Neural progenitor cell (in vitro differentiated cells): Measurements from ENCODE around the gene TMEM178B. TPM values are rescaled to one million over a fixed set of nuclear protein-coding genes. Genes with fewer than 3 reads are reported as not detected.

ENCODE experiments used
- DNase-seq: peaks from one replicate; pipeline ENCODE4 v3.0.0-alpha.2; 2016; ENCODE audit warnings: low spot score
- H2AFZ ChIP-seq: fragments of 200-600 bp; sonication (generic); replicated peaks from 2 replicates; pipeline ENCODE4 v1.6.1; 2016; ENCODE audit warnings: antibody characterized with exemption
- H3F3A ChIP-seq: fragments of 200-600 bp; sonication (generic); 2 replicates; pipeline ENCODE4 v1.6.1; 2016; ENCODE audit warnings: antibody characterized with exemption, low read depth
- H3K27ac ChIP-seq: fragments of 200-600 bp; sonication (generic); 2 replicates; pipeline ENCODE4 v1.5.1; 2016; ENCODE audit warnings: mild to moderate bottlenecking
- H3K27me3 ChIP-seq: fragments of 200-600 bp; sonication (generic); 2 replicates; pipeline ENCODE4 v1.6.1; 2016; ENCODE audit warnings: mild to moderate bottlenecking, moderate library complexity
- H3K36me3 ChIP-seq: fragments of 200-600 bp; sonication (generic); 2 replicates; pipeline ENCODE4 v1.5.1; 2016
- H3K4me1 ChIP-seq: fragments of 200-600 bp; sonication (generic); 2 replicates; pipeline ENCODE4 v1.6.1; 2016; ENCODE audit warnings: mixed run types
- H3K4me2 ChIP-seq: fragments of 200-600 bp; sonication (generic); 2 replicates; pipeline ENCODE4 v1.6.1; 2016
- H3K4me3 ChIP-seq: fragments of 200-600 bp; sonication (generic); 2 replicates; pipeline ENCODE4 v1.5.1; 2016
- H3K79me2 ChIP-seq: fragments of 200-600 bp; sonication (generic); 2 replicates; pipeline ENCODE4 v1.6.1; 2016; ENCODE audit warnings: low read depth
- H3K9ac ChIP-seq: fragments of 200-600 bp; sonication (generic); 2 replicates; pipeline ENCODE4 v1.6.1; 2016
- H3K9me3 ChIP-seq: fragments of 200-600 bp; sonication (generic); 2 replicates; pipeline ENCODE4 v1.5.1; 2016; ENCODE audit warnings: low read depth
- H4K20me1 ChIP-seq: fragments of 200-600 bp; sonication (generic); 2 replicates; pipeline ENCODE4 v1.6.1; 2016; ENCODE audit warnings: low read depth
- H3K27ac Mint-ChIP-seq: 3 replicates; pipeline ENCODE4 v1.8.0; 2021; ENCODE audit warnings: mixed read lengths
- H3K27me3 Mint-ChIP-seq: 2 replicates; pipeline ENCODE4 v1.8.0; 2022; ENCODE audit warnings: low read depth, mild to moderate bottlenecking, inconsistent platforms, moderate library complexity, mixed read lengths; ENCODE audit not compliant: insufficient read depth
- H3K36me3 Mint-ChIP-seq: 3 replicates; pipeline ENCODE4 v1.8.0; 2021; ENCODE audit warnings: mixed read lengths
- H3K4me1 Mint-ChIP-seq: 3 replicates; pipeline ENCODE4 v1.8.0; 2021; ENCODE audit warnings: mixed read lengths
- H3K4me3 Mint-ChIP-seq: 3 replicates; pipeline ENCODE4 v1.8.0; 2021; ENCODE audit warnings: mild to moderate bottlenecking, moderate library complexity, mixed read lengths
- H3K9me3 Mint-ChIP-seq: 3 replicates; pipeline ENCODE4 v1.8.0; 2020; ENCODE audit warnings: mixed read lengths
- EZH2 ChIP-seq: fragments of 200-600 bp; sonication (generic); IDR thresholded peaks from 2 replicates; pipeline ENCODE4 v1.6.1; 2017; ENCODE audit warnings: antibody characterized with exemption, mild to moderate bottlenecking, moderate library complexity
- EZH2phosphoT487 ChIP-seq: fragments of 200-600 bp; sonication (generic); IDR thresholded peaks from 2 replicates; pipeline ENCODE4 v1.6.1; 2017; ENCODE audit warnings: antibody characterized with exemption
- total RNA-seq: library from RNA; depleted of rRNA; stranded (reverse); fragments of >200 nt; gene quantifications from 2 replicates; pipeline ENCODE4 v1.2.3, GENCODE V29; 2015; ENCODE audit warnings: low replicate concordance
- TF ChIP-seq, protein P1 (sequence below): fragments of 200-600 bp; sonication (generic); IDR thresholded peaks from 2 replicates; pipeline ENCODE4 v1.5.1; 2017; ENCODE audit warnings: antibody characterized with exemption, mild to moderate bottlenecking

TMEM178B gene
- total RNA-seq, 1 donor from 2014 or later = 2.9 TPM

DNA sequence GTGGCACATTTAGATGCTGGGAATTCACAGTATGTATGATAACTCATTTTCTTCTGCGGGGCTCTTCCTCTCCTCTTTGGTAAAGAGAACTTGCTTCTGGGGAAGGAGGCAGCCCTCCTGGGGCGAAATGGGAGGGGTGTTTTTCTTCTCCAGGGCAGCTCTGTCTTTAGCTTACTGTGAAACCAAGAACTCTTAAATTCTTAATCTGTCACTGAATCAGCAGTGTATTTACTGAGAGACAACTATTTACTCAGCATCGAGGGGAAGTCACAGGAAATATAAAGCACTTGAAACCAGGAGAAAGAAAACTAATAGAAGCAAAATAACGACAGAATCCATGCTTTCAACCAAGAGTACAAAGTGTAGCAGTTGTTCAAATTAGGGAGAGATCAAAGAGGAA is 319.2 kb downstream of the TMEM178B start:
- Histone ChIP-seq H3F3A (no peaks in the 10 kb centered on the region), H3K4me3 (no peak overlapping the region), H3K79me2 (no peaks in the 10 kb centered on the region), H3K36me3 (no peaks in the 10 kb centered on the region), H3K27ac (no peak overlapping the region), H4K20me1 (no peaks in the 10 kb centered on the region), H3K27me3 (no peaks in the 10 kb centered on the region), H3K9ac (no peak overlapping the region), H2AFZ (no peak overlapping the region), H3K4me2 (no peak overlapping the region), H3K9me3 (no peaks in the 10 kb centered on the region), H3K4me1 (peaks cover 11% of the 10 kb centered on the region)
- TF ChIP-seq, protein P1, sequence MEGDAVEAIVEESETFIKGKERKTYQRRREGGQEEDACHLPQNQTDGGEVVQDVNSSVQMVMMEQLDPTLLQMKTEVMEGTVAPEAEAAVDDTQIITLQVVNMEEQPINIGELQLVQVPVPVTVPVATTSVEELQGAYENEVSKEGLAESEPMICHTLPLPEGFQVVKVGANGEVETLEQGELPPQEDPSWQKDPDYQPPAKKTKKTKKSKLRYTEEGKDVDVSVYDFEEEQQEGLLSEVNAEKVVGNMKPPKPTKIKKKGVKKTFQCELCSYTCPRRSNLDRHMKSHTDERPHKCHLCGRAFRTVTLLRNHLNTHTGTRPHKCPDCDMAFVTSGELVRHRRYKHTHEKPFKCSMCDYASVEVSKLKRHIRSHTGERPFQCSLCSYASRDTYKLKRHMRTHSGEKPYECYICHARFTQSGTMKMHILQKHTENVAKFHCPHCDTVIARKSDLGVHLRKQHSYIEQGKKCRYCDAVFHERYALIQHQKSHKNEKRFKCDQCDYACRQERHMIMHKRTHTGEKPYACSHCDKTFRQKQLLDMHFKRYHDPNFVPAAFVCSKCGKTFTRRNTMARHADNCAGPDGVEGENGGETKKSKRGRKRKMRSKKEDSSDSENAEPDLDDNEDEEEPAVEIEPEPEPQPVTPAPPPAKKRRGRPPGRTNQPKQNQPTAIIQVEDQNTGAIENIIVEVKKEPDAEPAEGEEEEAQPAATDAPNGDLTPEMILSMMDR = no peak
- no peak for TF ChIP-seq EZH2phosphoT487
- no peak for TF ChIP-seq EZH2
- Mint-ChIP-seq H3K9me3 (no peaks in the 10 kb centered on the region), H3K27ac (no peak overlapping the region), H3K4me3 (no peak overlapping the region), H3K27me3 (peaks cover 2% of the 10 kb centered on the region), H3K36me3 (no peaks in the 10 kb centered on the region), H3K4me1 (no peaks in the 10 kb centered on the region)
- no peak for DNase-seq

DNA sequence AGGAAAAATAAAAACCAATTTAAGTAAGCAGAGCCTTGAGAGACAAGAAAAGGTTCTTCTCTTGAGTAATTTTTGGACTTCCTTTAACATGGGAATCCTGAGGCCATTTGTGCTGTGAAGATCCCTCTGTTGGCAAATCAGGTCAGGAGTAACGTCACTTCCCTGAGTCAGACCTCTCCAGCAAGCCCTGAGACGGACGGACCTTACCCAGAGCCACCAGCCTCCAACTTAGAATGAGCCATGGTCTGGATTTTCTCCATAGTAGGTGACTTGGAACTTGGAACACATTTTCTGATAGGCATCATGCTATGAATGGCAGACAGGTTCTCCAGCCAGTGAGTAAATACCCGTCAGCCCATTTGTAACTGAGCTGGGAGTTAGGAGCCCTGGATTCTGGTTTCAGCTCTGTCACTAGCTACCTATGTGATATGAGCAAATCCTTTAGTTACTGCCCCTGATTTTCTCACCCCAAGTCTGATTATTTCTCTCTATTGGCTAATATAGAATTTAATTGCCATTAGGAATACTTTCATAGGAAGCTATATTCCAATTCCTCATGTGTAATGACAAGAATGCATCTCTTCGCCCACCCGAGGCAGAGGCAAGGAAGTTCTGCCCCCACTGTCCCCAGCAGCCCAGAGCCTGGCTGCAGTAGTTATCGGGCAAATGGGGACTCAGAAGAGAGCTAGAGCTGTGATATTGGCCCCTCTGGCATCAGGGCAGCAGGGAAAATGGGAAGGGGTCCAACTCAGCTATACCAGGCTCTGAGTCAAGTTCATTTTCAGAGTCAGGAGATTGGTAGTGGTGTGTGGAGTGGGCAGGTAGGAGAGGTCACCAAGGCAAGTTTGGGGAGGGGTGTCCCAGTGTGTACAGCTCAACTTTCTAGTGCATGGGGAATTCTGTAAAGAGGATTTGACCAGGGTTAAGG is 323.6 kb downstream of the TMEM178B start:
- H3K27ac ChIP-seq = no peak overlapping the region
- TF ChIP-seq EZH2phosphoT487 (no peak), EZH2 (no peak)
- TF ChIP-seq, protein P1 = no peak
- no peaks in the 10 kb centered on the region for H3K9me3 ChIP-seq
- H3K4me2 ChIP-seq = no peak overlapping the region
- Mint-ChIP-seq H3K27me3 (peaks cover 2% of the 10 kb centered on the region), H3K9me3 (no peaks in the 10 kb centered on the region), H3K36me3 (no peaks in the 10 kb centered on the region), H3K27ac (no peak overlapping the region), H3K4me3 (no peak overlapping the region), H3K4me1 (peaks cover 10% of the 10 kb centered on the region)
- H3K4me3 ChIP-seq = no peak overlapping the region
- H3K9ac ChIP-seq = no peak overlapping the region
- H3K36me3 ChIP-seq = no peaks in the 10 kb centered on the region
- peaks cover 23% of the 10 kb centered on the region for H3K4me1 ChIP-seq
- H2AFZ ChIP-seq = no peak overlapping the region
- no peaks in the 10 kb centered on the region for H3F3A ChIP-seq
- H3K79me2 ChIP-seq = no peaks in the 10 kb centered on the region
- H4K20me1 ChIP-seq = no peaks in the 10 kb centered on the region
- no peaks in the 10 kb centered on the region for H3K27me3 ChIP-seq
- DNase-seq = no peak

DNA sequence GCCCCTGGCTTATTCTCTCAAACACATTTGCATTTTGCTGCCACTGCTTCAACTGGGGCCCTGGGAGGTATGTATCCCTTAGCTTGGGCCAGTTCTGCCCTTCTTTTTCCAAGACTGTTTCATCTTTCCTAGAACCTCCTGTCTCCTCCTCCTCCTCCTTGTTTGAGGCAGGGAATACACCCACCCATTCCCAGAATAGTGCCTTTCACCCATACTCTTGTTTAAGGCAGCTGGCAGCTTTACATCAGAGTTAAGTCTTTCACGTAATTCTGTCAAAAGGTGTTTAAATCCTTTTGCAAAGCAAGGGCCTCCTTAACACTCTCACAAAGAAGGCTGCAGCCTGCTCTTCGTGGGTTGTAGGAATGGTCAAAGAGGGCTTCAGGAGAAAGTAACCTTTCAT is 326.5 kb downstream of the TMEM178B start:
- peaks cover 1% of the 10 kb centered on the region for H3K9me3 Mint-ChIP-seq
- no peak for DNase-seq
- no peaks in the 10 kb centered on the region for H3K36me3 Mint-ChIP-seq
- H4K20me1 ChIP-seq = no peaks in the 10 kb centered on the region
- no peaks in the 10 kb centered on the region for H3K9me3 ChIP-seq
- peaks cover 5% of the 10 kb centered on the region for H3K27me3 Mint-ChIP-seq
- no peaks in the 10 kb centered on the region for H3K79me2 ChIP-seq
- no peaks in the 10 kb centered on the region for H3K36me3 ChIP-seq
- no peak overlapping the region for H3K4me3 Mint-ChIP-seq
- H3K4me2 ChIP-seq = no peak overlapping the region
- H3K27ac Mint-ChIP-seq = no peak overlapping the region
- H3K9ac ChIP-seq = no peak overlapping the region
- H3K4me1 Mint-ChIP-seq = peaks cover 19% of the 10 kb centered on the region
- H2AFZ ChIP-seq = no peak overlapping the region
- H3K27ac ChIP-seq = no peak overlapping the region
- no peaks in the 10 kb centered on the region for H3F3A ChIP-seq
- H3K27me3 ChIP-seq = no peaks in the 10 kb centered on the region
- TF ChIP-seq EZH2phosphoT487 = no peak
- H3K4me1 ChIP-seq = peaks cover 22% of the 10 kb centered on the region
- no peak overlapping the region for H3K4me3 ChIP-seq
